Kidney (tissue), 14 donors: ENCODE results near the gene P3H1. TPM values are rescaled to one million over a fixed set of nuclear protein-coding genes. Genes with fewer than 3 reads are reported as not detected.

Experiments used
- DNase-seq, 5 donors: peaks; one replicate each; pipeline ENCODE4 v3.0.0-alpha.2; 2013 to 2020
- FAIRE-seq: peaks from 2 replicates; lab custom pipeline; 2012; peaks lifted over from hg19 to GRCh38; lab: Jason Lieb, UNC
- H3K27ac ChIP-seq, 2 donors: one replicate each; pipeline ENCODE4 v1.7.0; 2013; ENCODE audit warnings: low read depth in 2 of 2, low read length in 2 of 2, inconsistent platforms in 1 of 2
- H3K27me3 ChIP-seq: one replicate; pipeline ENCODE4 v1.7.1; 2013; ENCODE audit warnings: low read length, inconsistent platforms; ENCODE audit not compliant: control insufficient read depth, insufficient read depth
- H3K36me3 ChIP-seq, 3 donors: one replicate each; pipeline versions ENCODE4 v1.7.0 to v1.7.1; 2013; ENCODE audit warnings: low read length in 3 of 3, control low read depth in 1 of 3, inconsistent platforms in 1 of 3; ENCODE audit not compliant: insufficient read depth in 3 of 3, control insufficient read depth in 2 of 3
- H3K4me1 ChIP-seq, 3 donors: one replicate each; pipeline versions ENCODE4 v1.7.0 to v1.7.1; 2013; ENCODE audit warnings: low read length in 3 of 3, inconsistent platforms in 1 of 3, low read depth in 1 of 3; ENCODE audit not compliant: control insufficient read depth in 2 of 3, insufficient read depth in 2 of 3
- H3K4me3 ChIP-seq, 3 donors: one replicate each; pipeline versions ENCODE4 v1.7.0 to v1.8.1; 2013; ENCODE audit warnings: low read length in 3 of 3, control low read depth in 1 of 3, inconsistent platforms in 1 of 3
- H3K9ac ChIP-seq, 3 donors: one replicate each; pipeline versions ENCODE4 v1.7.0 to v1.7.1; 2013; ENCODE audit warnings: low read length in 3 of 3, control low read depth in 1 of 3, inconsistent platforms in 1 of 3
- H3K9me3 ChIP-seq, 3 donors: one replicate each; pipeline versions ENCODE4 v1.7.0 to v1.7.1; 2013; ENCODE audit warnings: low read length in 3 of 3, control low read depth in 1 of 3, inconsistent platforms in 1 of 3; ENCODE audit not compliant: control insufficient read depth in 2 of 3, insufficient read depth in 1 of 3
- CTCF ChIP-seq: IDR thresholded peaks from 3 replicates; pipeline ENCODE4 v1.5.1; 2012; ENCODE audit warnings: mild to moderate bottlenecking, moderate library complexity, borderline replicate concordance; ENCODE audit not compliant: insufficient read depth; ENCODE audit errors: extremely low read depth
- intact Hi-C: fragments of 100-400 bp; cut with DNase I; formaldehyde crosslinking; loops from one replicate; pipeline ENCODE4 v1.11.1; 2022
- polyA plus RNA-seq: library from polyadenylated mRNA; stranded (reverse); fragments of 350-450 nt; fragmentation: Illumina TruSeq; extraction: RNeasy Lipid Tissue Mini Kit (QIAGEN cat#74804); gene quantifications from one replicate; pipeline ENCODE4 v1.2.3, GENCODE V29; 2014; ENCODE audit warnings: low read depth, low replicate concordance; ENCODE audit not compliant: insufficient read depth
- total RNA-seq: library from RNA; stranded (reverse); fragmentation: NEBNext Ultra II Directional; extraction: Animal tissue kit (Norgen Biotek cat#: 25700); gene quantifications from one replicate; pipeline ENCODE4 v1.2.1, GENCODE V29; 2021
- donor health status: control.
- donor health status: control.
- donor health status: control.
- donor health status: control.
- donor health status: control.
- donor health status: DM: yes; HTN: yes; CAD: no.
- donor health status: Normal renal cell carcinoma (clear cell type).

P3H1 gene
- total and polyA plus RNA-seq, 2 donors from 2014 or later: 19.0 to 29.7 TPM

GRCh38 chr1:42807056-42807668, 40.3 kb upstream of the P3H1 start:
- DNase-seq: no peak
- no peak for FAIRE-seq
- no peak for TF ChIP-seq CTCF
- Histone ChIP-seq H3K9ac (no peak overlapping the region), H3K36me3 (peaks cover 0 to 2% (median 0%) of the 10 kb centered on the region in 3 donors), H3K27me3 (no peaks in the 10 kb centered on the region), H3K9me3 (no peaks in the 10 kb centered on the region), H3K4me1 (no peaks in the 10 kb centered on the region), H3K27ac (no peak overlapping the region), H3K4me3 (no peak overlapping the region)
- intact Hi-C loops: no loop called here

- Histone ChIP-seq H3K36me3 (peaks cover 0 to 2% (median 0%) of the 10 kb centered on the region in 3 donors), H3K27ac (no peak overlapping the region), H3K9me3 (no peaks in the 10 kb centered on the region), H3K9ac (no peak overlapping the region), H3K4me3 (no peak overlapping the region), H3K4me1 (no peaks in the 10 kb centered on the region), H3K27me3 (no peaks in the 10 kb centered on the region)
- FAIRE-seq (no peak), DNase-seq (no peak)
- no peak for TF ChIP-seq CTCF
- intact Hi-C loops: no loop called here
Observed at GRCh38 chr1:42806593-42806992, 39.8 kb upstream of the P3H1 start.

- intact Hi-C loops: no loop called here
- Histone ChIP-seq H3K9ac (no peak overlapping the region), H3K9me3 (no peaks in the 10 kb centered on the region), H3K4me3 (no peak overlapping the region), H3K4me1 (no peaks in the 10 kb centered on the region), H3K27me3 (no peaks in the 10 kb centered on the region), H3K27ac (no peak overlapping the region), H3K36me3 (peaks cover 0 to 2% (median 0%) of the 10 kb centered on the region in 3 donors)
- FAIRE-seq: no peak
- TF ChIP-seq CTCF: no peak
- no peak for DNase-seq
Observed at GRCh38 chr1:42806171-42806570, 39.3 kb upstream of the P3H1 start.
